IMR-90 (cell line): ENCODE data around the gene GPR21. TPM values are rescaled to one million over a fixed set of nuclear protein-coding genes. Genes with fewer than 3 reads are reported as not detected.

ENCODE experiments used
- ATAC-seq: fragments of 200-7000 bp; cut with Tn5 transposase; 2 replicates; pipeline ENCODE4 v1.9.1; 2020; ENCODE audit warnings: low read depth, mild to moderate bottlenecking, moderate library complexity
- BruUV-seq: library from RNA; stranded (reverse); fragments of 400-500 nt; replicated peaks from 2 replicates; lab custom pipeline; 2021; lab: Mats Ljungman, UMichigan
- CTCF ChIA-PET: fragments of 300-600 bp; formaldehyde crosslinking; extraction: SDS; loops from one replicate; lab custom pipeline; 2021; ENCODE audit warnings: antibody characterized with exemption; lab: Yijun Ruan, JAX
- POLR2A ChIA-PET: fragments of 300-600 bp; sonication (Branson Sonifier 250); formaldehyde crosslinking; loops from one replicate; lab custom pipeline; 2022; ENCODE audit warnings: antibody characterized with exemption; ENCODE audit not compliant: unreplicated experiment; lab: Charles Lee
- DNase-seq: peaks from one replicate; pipeline ENCODE4 v3.0.0; 2013
- H2AFZ ChIP-seq: replicated peaks from 2 replicates; pipeline ENCODE3; 2013; ENCODE audit warnings: low read length, mild to moderate bottlenecking; ENCODE audit not compliant: poor library complexity
- H2AK5ac ChIP-seq: 2 replicates; pipeline ENCODE4 v1.6.1; 2013; ENCODE audit warnings: low read depth, low read length, inconsistent platforms
- H2AK9ac ChIP-seq: replicated peaks from 2 replicates; pipeline ENCODE3; 2013; ENCODE audit warnings: mild to moderate bottlenecking, low read depth, low read length, moderate library complexity; ENCODE audit not compliant: poor library complexity
- H2BK120ac ChIP-seq: 2 replicates; pipeline ENCODE4 v1.6.1; 2013; ENCODE audit warnings: low read depth, low read length, inconsistent platforms
- H2BK15ac ChIP-seq: 3 replicates; pipeline ENCODE4 v1.6.1; 2013; ENCODE audit warnings: low read depth, low read length, inconsistent platforms
- H2BK20ac ChIP-seq: 2 replicates; pipeline ENCODE4 v1.6.1; 2013; ENCODE audit warnings: low read depth, mild to moderate bottlenecking, inconsistent platforms, low read length, moderate library complexity
- H2BK5ac ChIP-seq: 2 replicates; pipeline ENCODE4 v1.6.1; 2013; ENCODE audit warnings: mild to moderate bottlenecking, low read depth, low read length, inconsistent platforms; ENCODE audit not compliant: poor library complexity, severe bottlenecking
- H3K14ac ChIP-seq: replicated peaks from 2 replicates; pipeline ENCODE4 v1.6.1; 2013; ENCODE audit warnings: low read depth, low read length, inconsistent platforms
- H3K18ac ChIP-seq: 2 replicates; pipeline ENCODE4 v1.6.1; 2013; ENCODE audit warnings: low read depth, low read length, control low read depth
- H3K23ac ChIP-seq: 2 replicates; pipeline ENCODE4 v1.6.1; 2013; ENCODE audit warnings: low read depth, low read length, inconsistent platforms
- H3K27ac ChIP-seq: 2 replicates; pipeline ENCODE4 v1.5.1; 2013; ENCODE audit warnings: mild to moderate bottlenecking, control low read depth, low read length; ENCODE audit not compliant: insufficient read depth
- H3K27me3 ChIP-seq: 2 replicates; pipeline ENCODE4 v1.6.1; 2013; ENCODE audit warnings: low read length; ENCODE audit not compliant: control insufficient read depth, insufficient read depth
- H3K36me3 ChIP-seq: 2 replicates; pipeline ENCODE4 v1.6.1; 2013; ENCODE audit warnings: low read length, mixed read lengths; ENCODE audit not compliant: control insufficient read depth, insufficient read depth
- H3K4ac ChIP-seq: 2 replicates; pipeline ENCODE4 v1.6.1; 2013; ENCODE audit warnings: low read depth, low read length, inconsistent platforms
- H3K4me1 ChIP-seq: 2 replicates; pipeline ENCODE4 v1.6.1; 2013; ENCODE audit warnings: low read length, mixed read lengths; ENCODE audit not compliant: control insufficient read depth, insufficient read depth
- H3K4me2 ChIP-seq: 2 replicates; pipeline ENCODE4 v1.6.1; 2013; ENCODE audit warnings: low read depth, mild to moderate bottlenecking, control low read depth, low read length, moderate library complexity
- H3K4me3 ChIP-seq: 2 replicates; pipeline ENCODE4 v1.5.1; 2013; ENCODE audit warnings: low read depth, mild to moderate bottlenecking, control low read depth, low read length, moderate library complexity; ENCODE audit not compliant: insufficient read depth
- H3K56ac ChIP-seq: 2 replicates; pipeline ENCODE4 v1.6.1; 2013; ENCODE audit warnings: low read length, inconsistent platforms; ENCODE audit not compliant: insufficient read depth; ENCODE audit errors: extremely low read depth
- H3K79me1 ChIP-seq, 2 experiments: 2 replicates each; pipeline ENCODE4 v1.6.1; 2013; ENCODE audit warnings: low read length in 2 of 2, inconsistent platforms in 1 of 2, low read depth in 1 of 2
- H3K9ac ChIP-seq: 2 replicates; pipeline ENCODE4 v1.6.1; 2013; ENCODE audit warnings: low read depth, low read length, control low read depth
- H3K9me1 ChIP-seq: 2 replicates; pipeline ENCODE4 v1.6.1; 2013; ENCODE audit warnings: low read length, inconsistent platforms; ENCODE audit not compliant: insufficient read depth
- H3K9me3 ChIP-seq: 2 replicates; pipeline ENCODE4 v1.6.1; 2013; ENCODE audit warnings: low read length; ENCODE audit not compliant: control insufficient read depth, insufficient read depth
- H4K20me1 ChIP-seq: 2 replicates; pipeline ENCODE4 v1.6.1; 2013; ENCODE audit warnings: low read length, inconsistent platforms; ENCODE audit not compliant: insufficient read depth
- H4K5ac ChIP-seq: 2 replicates; pipeline ENCODE4 v1.6.1; 2013; ENCODE audit warnings: mild to moderate bottlenecking, low read depth, low read length, control low read depth
- H4K8ac ChIP-seq, 2 experiments: 2 replicates each; pipeline ENCODE4 v1.6.1; 2013; ENCODE audit warnings: low read depth in 2 of 2, low read length in 2 of 2, control low read depth in 1 of 2, inconsistent platforms in 1 of 2
- H4K91ac ChIP-seq: 2 replicates; pipeline ENCODE4 v1.6.1; 2013; ENCODE audit warnings: low read depth, low read length, inconsistent platforms; ENCODE audit not compliant: insufficient read depth
- CHD1 ChIP-seq: IDR thresholded peaks from 2 replicates; pipeline ENCODE4 v1.6.1; 2012; ENCODE audit warnings: low read depth, low read length, improper control_type of control experiment
- MXI1 ChIP-seq: IDR thresholded peaks from 2 replicates; pipeline ENCODE4 v1.6.1; 2012; ENCODE audit warnings: low read depth, mild to moderate bottlenecking, low read length, moderate library complexity, borderline replicate concordance
- SMC3 ChIP-seq: fragments of 150-350 bp; IDR thresholded peaks from 2 replicates; pipeline ENCODE4 v1.6.1; 2016; ENCODE audit warnings: low read depth, mild to moderate bottlenecking, antibody characterized with exemption, low read length, moderate library complexity
- whole genome bisulfite sequencing, 2 experiments: methylation state at CpG; one replicate each; pipeline versions ENCODE4 v1.1.5 to v1.1.7; 2013; ENCODE audit warnings: missing lambda C conversion rate in 2 of 2; ENCODE audit not compliant: insufficient read length in 1 of 2; ENCODE audit errors: extremely low coverage in 2 of 2; 5-methylcytosine and 5-hydroxymethylcytosine counted together
- dilution Hi-C: fragments of 300-500 bp; cut with HindIII; formaldehyde crosslinking; loops from one replicate; pipeline ENCODE4 v1.14.3; 2018; ENCODE audit warnings: low sequenced_read_pairs; ENCODE audit not compliant: unreplicated experiment
- in situ Hi-C: fragments of 300-500 bp; cut with MboI; formaldehyde crosslinking; loops from 3 replicates; pipeline ENCODE4 v1.14.3; 2019; ENCODE audit warnings: low sequenced_read_pairs, inconsistent platforms, mixed read lengths
- intact Hi-C: fragments of 100-400 bp; cut with micrococcal nuclease; formaldehyde crosslinking; loops from 2 replicates; pipeline ENCODE4 v1.10.0; 2022
- polyA plus RNA-seq, 3 experiments: library from polyadenylated mRNA; depleted of rRNA; stranded (reverse); fragments of >200 nt; gene quantifications; 2 replicates each; pipeline ENCODE4 v1.2.3, GENCODE V29; 2012; ENCODE audit warnings: low replicate concordance in 1 of 3
- total RNA-seq: library from RNA; depleted of rRNA; stranded (reverse); fragments of >200 nt; gene quantifications from 2 replicates; pipeline ENCODE4 v1.2.3, GENCODE V29; 2012
- TF ChIP-seq, protein P1 (sequence below): conservative IDR thresholded peaks from 2 replicates; pipeline ENCODE4 v1.5.1; 2012; ENCODE audit warnings: mild to moderate bottlenecking, low read depth, low read length, improper control_type of control experiment

The GPR21 gene
- total and polyA plus RNA-seq, 2 of the 4 experiments (the other 2 are of a cell fraction) = 0.90 TPM; not detected in 1

DNA sequence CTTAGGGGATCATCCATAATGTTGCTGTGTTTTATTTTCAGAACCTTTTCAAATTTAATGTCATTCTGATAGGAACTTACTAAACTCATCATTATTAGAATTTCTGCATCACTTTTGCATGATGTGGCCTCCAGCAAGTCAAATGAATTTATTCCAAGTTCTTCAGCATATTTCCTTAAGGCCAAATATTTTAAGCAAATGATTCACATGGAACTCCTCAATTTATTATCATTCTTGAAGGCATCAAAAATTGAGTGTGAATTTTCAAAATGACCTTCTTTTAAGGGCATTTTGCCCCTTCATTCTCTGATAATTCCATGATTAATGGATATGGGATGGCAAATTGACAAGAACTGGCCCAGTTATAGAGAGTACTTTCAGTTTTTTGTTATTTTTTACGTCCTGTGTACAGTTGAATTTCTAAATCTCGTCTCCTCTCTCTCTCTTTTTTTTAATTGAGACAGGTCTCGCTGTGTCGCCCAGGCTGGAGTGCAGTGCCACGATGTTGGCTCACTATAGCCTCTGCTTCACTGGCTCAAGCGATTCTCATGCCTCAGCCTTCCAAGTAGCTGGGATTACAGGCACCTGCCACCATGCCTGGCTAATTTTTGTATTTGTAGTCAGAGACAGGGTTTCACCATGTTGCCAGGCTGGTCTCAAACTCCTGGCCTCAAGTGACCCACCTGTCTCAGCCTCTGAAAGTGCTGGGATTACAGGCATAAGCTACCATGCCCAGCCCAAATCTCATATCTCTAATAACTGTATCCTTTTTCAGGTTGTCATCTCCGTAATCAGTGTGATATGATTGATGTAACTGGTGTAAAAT lies 29.1 kb downstream of the GPR21 start (continued):
- TF ChIP-seq, protein P1, sequence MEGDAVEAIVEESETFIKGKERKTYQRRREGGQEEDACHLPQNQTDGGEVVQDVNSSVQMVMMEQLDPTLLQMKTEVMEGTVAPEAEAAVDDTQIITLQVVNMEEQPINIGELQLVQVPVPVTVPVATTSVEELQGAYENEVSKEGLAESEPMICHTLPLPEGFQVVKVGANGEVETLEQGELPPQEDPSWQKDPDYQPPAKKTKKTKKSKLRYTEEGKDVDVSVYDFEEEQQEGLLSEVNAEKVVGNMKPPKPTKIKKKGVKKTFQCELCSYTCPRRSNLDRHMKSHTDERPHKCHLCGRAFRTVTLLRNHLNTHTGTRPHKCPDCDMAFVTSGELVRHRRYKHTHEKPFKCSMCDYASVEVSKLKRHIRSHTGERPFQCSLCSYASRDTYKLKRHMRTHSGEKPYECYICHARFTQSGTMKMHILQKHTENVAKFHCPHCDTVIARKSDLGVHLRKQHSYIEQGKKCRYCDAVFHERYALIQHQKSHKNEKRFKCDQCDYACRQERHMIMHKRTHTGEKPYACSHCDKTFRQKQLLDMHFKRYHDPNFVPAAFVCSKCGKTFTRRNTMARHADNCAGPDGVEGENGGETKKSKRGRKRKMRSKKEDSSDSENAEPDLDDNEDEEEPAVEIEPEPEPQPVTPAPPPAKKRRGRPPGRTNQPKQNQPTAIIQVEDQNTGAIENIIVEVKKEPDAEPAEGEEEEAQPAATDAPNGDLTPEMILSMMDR = no peak

DNA sequence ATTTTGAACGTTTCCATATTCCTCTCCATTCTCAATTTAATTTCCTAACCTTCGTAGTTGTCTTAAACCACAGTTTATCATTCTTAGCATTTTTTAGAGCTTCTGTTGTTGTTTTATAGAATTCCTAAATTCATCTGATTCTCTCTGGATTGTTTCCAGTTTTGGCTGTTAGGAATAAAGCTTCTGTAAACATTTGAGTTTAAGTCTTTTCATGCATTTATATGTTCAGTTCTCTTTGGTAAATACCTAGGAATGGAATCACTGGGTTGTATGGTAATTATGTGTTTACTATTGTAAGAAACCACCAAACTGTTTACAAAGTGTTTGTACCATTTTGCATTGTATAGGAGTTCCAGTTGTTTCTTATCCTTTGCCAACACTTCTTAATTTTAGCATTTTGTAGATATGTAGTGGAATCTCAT lies 29.7 kb downstream of the GPR21 start:
- POLR2A ChIA-PET = no interaction called here

More for the DNA sequence above, 29.7 kb downstream of the GPR21 start:
- TF ChIP-seq CHD1 (no peak), MXI1 (no peak), SMC3 (no peak)
- Histone ChIP-seq H2AK5ac (no peak overlapping the region), H3K79me1 (peaks cover 2 to 22% of the 10 kb centered on the region in 2 experiments; a peak in 2 of 4 replicates), H3K4me2 (peak overlapping the region; percentile 9; the same call in 1 of the 2 replicates), H3K9me3 (no peaks in the 10 kb centered on the region), H2AK9ac (no peak overlapping the region), H4K20me1 (peaks cover 3% of the 10 kb centered on the region; the same call in 1 of the 2 replicates), H2BK5ac (peak overlapping the region; percentile 79), H3K18ac (no peak overlapping the region), H3K27ac (peak overlapping the region; percentile 59; the same call in 1 of the 2 replicates), H2BK15ac (no peak overlapping the region), H2BK120ac (peak overlapping the region; percentile 35; the same call in 1 of the 2 replicates), H2AFZ (no peak overlapping the region), H3K4me3 (no peak overlapping the region), H4K91ac (no peak overlapping the region), H4K5ac (no peak overlapping the region), H3K4me1 (peaks cover 15% of the 10 kb centered on the region), H3K27me3 (no peaks in the 10 kb centered on the region), H3K9ac (no peak overlapping the region), H3K9me1 (peaks cover 7% of the 10 kb centered on the region), H3K14ac (0 out of 2 replicates have a peak overlapping the region, but pooled peaks have one; percentile 82), H3K36me3 (peaks cover 12% of the 10 kb centered on the region), H3K56ac (no peak overlapping the region; the same call in 1 of the 2 replicates), H3K4ac (peak overlapping the region; percentile 92; the same call in 1 of the 2 replicates), H4K8ac (peak overlapping the region in 1 of 2 experiments; percentile 83; a peak in 2 of 4 replicates), H3K23ac (no peak overlapping the region), H2BK20ac (peak overlapping the region; percentile 89)
- in situ Hi-C loops (no loop called here), dilution Hi-C loops (no loop called here), intact Hi-C loops (no loop called here)
- CTCF ChIA-PET = no interaction called here
- WGBS, 2 experiments = no CpG with 5 or more reads among the region's 2 CpGs
- DNase-seq (peak; percentile 76), ATAC-seq (peak; percentile 69)
- no TSS peak for BruUV-seq
